Nephron progenitor cell (in vitro differentiated cells): ENCODE results near the gene PKM.
A peak's percentile ranks its signal among the peaks of the same experiment; 100 is the strongest.
"Not testable (repeated sequence)": the region's sequence is repeated elsewhere in the genome, so short reads cannot be mapped to it uniquely, and the experiment has no call there.

Experiments used
- DNase-seq: peaks from one replicate; pipeline ENCODE4 v3.0.0; 2021
- H3K27ac Mint-ChIP-seq: 2 replicates; pipeline ENCODE4 v1.8.0; 2021; ENCODE audit warnings: mild to moderate bottlenecking, moderate library complexity, mixed read lengths
- H3K27me3 Mint-ChIP-seq: 2 replicates; pipeline ENCODE4 v1.8.0; 2021; ENCODE audit warnings: mild to moderate bottlenecking, low read depth, mixed read lengths; ENCODE audit not compliant: poor library complexity
- H3K36me3 Mint-ChIP-seq: 2 replicates; pipeline ENCODE4 v1.8.0; 2021; ENCODE audit warnings: low read depth, mixed read lengths
- H3K4me1 Mint-ChIP-seq: 2 replicates; pipeline ENCODE4 v1.8.0; 2021; ENCODE audit warnings: mixed read lengths
- H3K4me3 Mint-ChIP-seq: 2 replicates; pipeline ENCODE4 v1.8.0; 2021; ENCODE audit warnings: mild to moderate bottlenecking, moderate library complexity, mixed read lengths
- H3K9me3 Mint-ChIP-seq: 2 replicates; pipeline ENCODE4 v1.8.0; 2021; ENCODE audit warnings: mild to moderate bottlenecking, moderate library complexity, mixed read lengths
- CTCF ChIP-seq: fragments of 200-600 bp; sonication (generic); IDR thresholded peaks from 2 replicates; pipeline ENCODE4 v1.5.0; 2021; ENCODE audit warnings: antibody characterized with exemption

Gene PKM

DNA sequence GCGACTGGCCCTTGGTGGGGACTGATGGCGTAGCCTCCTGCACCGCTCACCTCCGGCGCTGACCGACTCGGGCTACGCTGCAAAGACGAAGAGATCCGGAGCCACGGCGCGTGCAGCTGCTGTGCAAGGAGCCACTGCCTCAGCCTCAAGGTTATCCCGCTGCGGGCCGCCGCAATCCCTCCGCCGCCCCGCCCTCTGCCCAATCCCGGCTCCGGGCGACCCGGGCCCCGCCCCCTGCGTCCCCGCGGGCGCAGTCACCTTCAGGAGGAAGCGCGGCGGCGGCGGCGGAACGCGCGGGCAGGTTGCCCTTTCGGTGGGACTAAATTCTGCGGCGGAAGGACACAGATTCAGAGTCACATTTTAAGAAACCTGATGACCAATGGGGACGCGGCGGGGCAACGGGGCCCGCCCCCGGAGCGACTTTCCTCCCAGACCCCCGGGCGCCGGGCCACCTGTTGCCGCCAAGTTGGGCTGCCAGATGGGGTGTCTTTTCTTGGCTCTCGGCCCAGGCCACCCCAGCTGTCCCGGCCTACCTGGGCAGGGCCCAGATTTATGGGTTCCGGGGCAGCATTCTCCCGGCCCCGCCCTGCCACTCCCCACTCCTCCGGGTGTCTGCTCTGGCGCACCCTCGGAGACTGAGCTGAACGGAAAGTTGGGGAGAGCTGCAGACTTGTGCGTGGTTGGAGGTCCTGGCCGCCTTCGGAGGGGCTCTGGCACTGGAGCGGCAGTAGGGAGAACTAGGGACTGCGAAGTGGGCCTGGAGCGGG lies at the start of gene PKM:
PKM (minus strand) TSS at position 125 of the 767 bp plus-strand sequence. CDS start 12,093 bp downstream, outside the sequence.
- H3K27me3 Mint-ChIP-seq: peaks cover 9% of the 10 kb centered on the region
- peak within 1 kb of the TSS; percentile 99 for H3K27ac Mint-ChIP-seq
- H3K4me3 Mint-ChIP-seq: peak within 1 kb of the TSS; percentile 98
- no peaks in the 10 kb centered on the region for H3K9me3 Mint-ChIP-seq
- TF ChIP-seq CTCF: no peak
- DNase-seq: peak; percentile 99
- H3K4me1 Mint-ChIP-seq: peaks cover 48% of the 10 kb centered on the region
- H3K36me3 Mint-ChIP-seq: no peaks in the 10 kb centered on the region

- H3K4me3 Mint-ChIP-seq: no peak overlapping the region
- no peaks in the 10 kb centered on the region for H3K4me1 Mint-ChIP-seq
- H3K27ac Mint-ChIP-seq: no peak overlapping the region
- no peak for DNase-seq
- peaks cover 61% of the 10 kb centered on the region for H3K27me3 Mint-ChIP-seq
- H3K36me3 Mint-ChIP-seq: no peaks in the 10 kb centered on the region
- TF ChIP-seq CTCF: no peak
- H3K9me3 Mint-ChIP-seq: no peaks in the 10 kb centered on the region
Observed at GRCh38 chr15:72280751-72281150, 49.8 kb upstream of the PKM start.

- Mint-ChIP-seq H3K4me1 (no peaks in the 10 kb centered on the region), H3K27ac (no peak overlapping the region), H3K9me3 (no peaks in the 10 kb centered on the region), H3K27me3 (peaks cover 80% of the 10 kb centered on the region), H3K36me3 (no peaks in the 10 kb centered on the region), H3K4me3 (no peak overlapping the region)
- no peak for TF ChIP-seq CTCF
- no peak for DNase-seq
Observed at GRCh38 chr15:72278737-72279136, 47.7 kb upstream of the PKM start.

DNA sequence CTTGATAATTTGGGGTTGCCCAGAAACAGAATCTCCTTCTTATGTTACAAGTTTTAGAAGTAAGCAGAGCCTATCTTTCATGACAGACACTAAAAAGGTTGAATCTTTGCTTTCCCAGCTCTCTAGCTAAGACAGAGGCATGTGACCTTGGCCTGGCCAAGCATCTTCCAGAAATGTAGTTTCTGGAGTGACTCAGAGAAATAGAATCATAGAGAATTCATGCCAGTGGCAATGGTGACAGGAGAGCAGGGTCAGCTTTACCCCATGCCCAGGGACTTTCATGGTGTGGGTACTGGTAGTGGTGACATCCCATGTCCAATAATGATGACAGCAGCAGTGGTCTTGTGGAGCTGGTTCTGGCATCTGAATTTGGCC lies 45.3 kb upstream of the PKM start:
- no peak for TF ChIP-seq CTCF
- H3K4me3 Mint-ChIP-seq: no peak overlapping the region
- H3K27ac Mint-ChIP-seq: no peak overlapping the region
- DNase-seq: no peak
- H3K9me3 Mint-ChIP-seq: no peaks in the 10 kb centered on the region
- H3K4me1 Mint-ChIP-seq: peaks cover 15% of the 10 kb centered on the region
- peaks cover 76% of the 10 kb centered on the region for H3K27me3 Mint-ChIP-seq
- no peaks in the 10 kb centered on the region for H3K36me3 Mint-ChIP-seq

DNA sequence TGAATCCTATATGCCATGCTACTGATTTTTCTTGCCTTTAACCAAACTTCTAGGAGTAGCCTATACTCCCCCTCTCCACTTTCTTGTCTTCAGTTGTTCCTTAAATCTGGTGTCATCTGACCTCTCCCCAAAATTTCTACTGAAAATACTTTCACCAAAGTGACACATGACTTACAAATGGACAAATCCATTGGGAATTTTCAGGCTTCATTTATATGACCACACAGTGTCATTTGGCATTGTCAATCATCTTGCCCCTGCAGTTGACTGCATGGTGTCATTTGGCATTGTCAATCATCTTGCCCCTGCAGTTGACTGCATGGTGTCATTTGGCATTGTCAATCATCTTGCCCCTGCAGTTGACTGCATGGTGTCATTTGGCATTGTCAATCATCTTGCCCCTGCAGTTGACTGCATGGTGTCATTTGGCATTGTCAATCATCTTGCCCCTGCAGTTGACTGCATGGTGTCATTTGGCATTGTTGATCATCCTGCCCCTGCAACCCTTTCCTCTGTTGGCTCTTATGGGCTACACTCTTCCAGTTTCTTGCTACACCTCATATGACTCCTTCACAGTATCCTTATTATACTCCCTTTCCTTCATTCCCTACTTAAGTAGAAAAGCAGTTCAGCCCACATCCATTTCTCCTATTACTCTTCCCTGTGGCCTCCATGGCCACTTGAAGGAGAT lies 44.8 kb upstream of the PKM start:
- not testable (repeated sequence) for H3K36me3 Mint-ChIP-seq, DNase-seq, H3K27ac Mint-ChIP-seq, H3K9me3 Mint-ChIP-seq, H3K4me3 Mint-ChIP-seq
- H3K4me1 Mint-ChIP-seq: peaks cover 21% of the 10 kb centered on the region
- H3K27me3 Mint-ChIP-seq: peaks cover 71% of the 10 kb centered on the region

- Mint-ChIP-seq H3K4me1 (peaks cover 29% of the 10 kb centered on the region), H3K27ac (no peak overlapping the region), H3K9me3 (no peaks in the 10 kb centered on the region), H3K4me3 (peak overlapping the region; percentile 81), H3K36me3 (peaks cover 16% of the 10 kb centered on the region), H3K27me3 (peaks cover 43% of the 10 kb centered on the region)
- no peak for DNase-seq
- TF ChIP-seq CTCF: no peak
Observed at GRCh38 chr15:72272997-72273352, 42.0 kb upstream of the PKM start.
